Dermis blood vessel endothelial cell (primary cell): ENCODE data around the gene HOXA9. TPM values are rescaled to one million over a fixed set of nuclear protein-coding genes. Genes with fewer than 3 reads are reported as not detected.
A peak's percentile ranks its signal among the peaks of the same experiment; 100 is the strongest.

Source experiments
- DNase-seq: peaks from one replicate; pipeline ENCODE4 v3.0.0; 2010
- total RNA-seq: library from RNA; depleted of rRNA; stranded (reverse); fragments of >200 nt; gene quantifications from 2 replicates; pipeline ENCODE4 v1.2.3, GENCODE V29; 2014

Gene HOXA9
- total RNA-seq, 1 donor from 2014 or later: 9.0 TPM

DNA sequence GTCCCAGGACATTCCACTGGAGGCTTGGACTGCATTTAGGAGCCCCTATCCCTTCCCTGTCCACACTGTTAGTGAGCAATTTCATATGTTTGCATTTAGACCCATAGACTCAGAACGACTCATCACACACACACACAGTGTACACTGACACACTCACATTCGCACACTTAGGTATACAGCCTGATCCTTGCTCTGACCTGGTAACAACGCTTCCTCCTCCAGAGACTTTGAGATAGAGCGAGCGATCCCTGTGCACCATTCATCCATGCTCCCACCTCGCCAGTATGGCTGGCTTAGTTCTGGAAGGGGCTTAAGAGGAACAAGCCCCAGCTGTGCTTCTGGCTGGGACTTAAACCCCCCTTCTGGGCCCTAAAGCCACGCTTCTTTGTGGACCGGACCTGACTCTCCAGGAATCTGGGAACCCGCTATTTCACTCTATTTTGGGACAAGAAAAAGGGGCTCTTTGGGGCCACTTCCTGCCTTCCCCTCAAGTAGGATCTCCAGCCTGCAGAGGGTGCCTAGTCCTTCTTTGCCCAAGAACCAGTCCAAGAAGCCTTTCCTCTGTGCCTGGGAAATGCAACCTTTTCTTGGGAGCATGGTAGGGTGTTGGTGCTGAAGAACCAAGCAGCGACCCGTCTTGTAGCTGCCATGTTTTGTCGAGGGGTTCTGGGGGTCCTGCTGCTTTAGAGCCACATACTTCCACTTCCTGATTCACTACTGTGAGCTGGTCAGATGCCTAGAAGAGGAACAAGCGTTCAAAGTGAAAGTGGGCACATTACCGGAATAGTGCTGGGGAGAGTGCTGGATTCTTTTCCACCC, 35.6 kb upstream of the HOXA9 start:
- no peak for DNase-seq

- DNase-seq: no peak
Observed at GRCh38 chr7:27199849-27200760, 34.8 kb upstream of the HOXA9 start, which contains the start of gene HOXA13. Gene HOXA13 (minus strand): TSS chr7:27200091. CDS start chr7:27200077, 14 bp downstream.

DNA sequence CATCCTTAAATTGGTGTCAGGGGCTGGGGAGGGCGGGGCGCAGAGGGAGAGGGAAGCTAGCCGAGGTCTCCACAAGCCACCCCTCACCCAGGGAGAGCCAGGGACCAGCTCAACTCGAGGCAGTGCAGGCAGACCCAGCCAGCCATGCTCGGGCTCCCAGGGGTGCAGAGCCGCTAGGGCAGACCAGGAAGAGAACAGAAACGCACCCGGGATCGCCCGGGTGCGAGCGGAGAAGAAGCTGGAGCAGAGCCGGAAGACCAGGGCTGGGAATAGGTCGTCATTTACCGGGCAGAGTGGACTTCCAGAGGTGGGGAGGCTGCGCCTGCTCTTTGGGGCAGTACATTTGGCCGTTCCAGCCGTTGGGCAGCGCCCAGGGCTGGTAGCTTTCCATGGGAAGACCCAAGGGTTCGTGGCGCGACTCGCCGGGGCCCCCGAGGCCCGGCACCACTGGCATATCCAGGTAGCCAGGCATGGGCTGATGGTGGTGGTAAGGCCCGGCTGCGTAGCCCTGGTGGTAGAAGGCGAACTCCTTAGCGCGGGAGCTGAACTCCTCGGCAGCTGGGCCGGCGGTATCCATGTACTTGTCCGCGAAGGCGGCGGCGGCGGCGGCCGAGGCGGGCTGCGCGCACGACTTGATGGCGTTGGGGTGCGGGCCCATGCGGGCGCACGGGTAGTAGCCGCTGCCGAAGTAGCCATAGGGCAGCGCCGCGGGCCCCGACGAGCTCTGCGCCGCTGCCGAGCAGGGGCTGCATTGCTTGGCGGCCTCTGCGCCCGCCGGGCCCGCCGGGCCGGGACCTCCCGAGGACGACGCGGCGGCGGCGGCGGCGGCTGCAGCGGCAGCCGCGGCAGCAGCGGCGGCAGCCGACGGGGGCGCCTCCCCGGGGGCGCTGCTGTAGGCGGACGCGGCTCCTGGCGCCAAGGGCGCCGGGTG, 33.8 kb upstream of the HOXA9 start:
- DNase-seq: peak; percentile 48

DNA sequence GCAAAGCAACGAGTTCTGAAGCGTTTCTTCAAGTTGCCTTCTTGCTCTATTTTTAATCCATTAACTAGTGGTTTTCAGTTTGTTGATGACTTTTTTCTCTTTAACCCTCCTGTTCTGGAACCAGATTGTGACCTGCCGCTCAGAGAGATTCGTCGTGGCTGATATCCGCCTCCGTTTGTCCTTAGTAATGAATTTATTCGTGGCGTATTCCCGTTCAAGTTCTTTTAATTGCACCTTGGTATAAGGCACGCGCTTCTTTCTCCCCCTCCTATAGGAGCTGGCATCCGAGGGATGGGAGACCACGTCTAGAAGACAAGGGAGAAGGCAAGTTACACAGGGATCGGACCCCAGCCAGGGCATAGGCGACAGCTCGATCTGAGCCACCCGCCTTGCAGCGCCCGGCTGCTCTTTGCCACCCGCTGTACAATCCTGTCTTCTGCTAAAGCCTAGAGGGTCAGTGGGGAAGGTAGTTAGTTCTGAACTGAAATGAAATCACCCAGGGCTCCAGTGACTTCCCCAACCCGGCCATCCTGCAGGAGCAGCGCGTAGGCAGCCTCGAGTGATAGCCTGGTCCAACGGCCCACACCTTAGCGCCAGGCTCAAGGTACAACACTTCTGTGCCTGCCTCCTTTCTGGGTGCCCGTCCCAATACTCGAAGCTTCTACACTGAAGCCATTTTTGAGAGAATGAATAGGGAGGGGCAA, 33.0 kb upstream of the HOXA9 start:
- no peak for DNase-seq

GRCh38 chr7:27197137-27198042, 32.1 kb upstream of the HOXA9 start:
- DNase-seq: no peak

- peak; percentile 90 for DNase-seq
Observed at GRCh38 chr7:27196287-27196767, 31.0 kb upstream of the HOXA9 start.

DNA sequence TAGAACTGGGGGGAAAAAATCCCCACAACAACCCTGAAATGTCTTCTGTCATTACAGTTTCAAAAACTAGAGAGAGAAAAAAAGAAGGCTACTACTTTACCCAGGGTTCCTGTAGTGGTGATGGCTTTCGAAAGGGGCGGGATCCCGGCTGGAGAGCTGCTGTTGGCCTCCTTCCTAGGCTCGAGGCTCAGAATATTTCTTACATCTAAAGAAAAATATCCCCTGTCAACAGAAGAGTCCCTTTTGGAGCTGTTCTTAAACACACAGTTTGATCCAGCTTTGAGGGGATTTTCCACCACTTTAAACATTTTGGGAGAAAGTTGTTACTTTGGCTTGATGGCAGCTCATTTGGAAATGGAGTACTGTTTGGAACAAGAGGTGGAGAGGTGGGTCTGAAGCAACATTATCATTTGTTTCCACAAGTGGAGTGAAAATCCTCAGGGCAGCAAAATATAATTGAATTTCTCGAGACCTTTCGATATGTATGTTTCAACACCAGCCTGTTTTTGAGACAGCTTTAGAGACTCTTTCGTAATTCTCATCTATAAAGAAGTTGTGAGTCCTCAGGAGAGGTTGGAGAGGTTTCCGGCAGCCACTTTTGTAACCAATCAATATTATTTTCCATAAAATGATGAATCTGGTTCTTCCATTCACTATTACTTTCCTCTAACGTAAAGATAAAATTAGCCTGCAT, 29.5 kb upstream of the HOXA9 start:
- no peak for DNase-seq

DNA sequence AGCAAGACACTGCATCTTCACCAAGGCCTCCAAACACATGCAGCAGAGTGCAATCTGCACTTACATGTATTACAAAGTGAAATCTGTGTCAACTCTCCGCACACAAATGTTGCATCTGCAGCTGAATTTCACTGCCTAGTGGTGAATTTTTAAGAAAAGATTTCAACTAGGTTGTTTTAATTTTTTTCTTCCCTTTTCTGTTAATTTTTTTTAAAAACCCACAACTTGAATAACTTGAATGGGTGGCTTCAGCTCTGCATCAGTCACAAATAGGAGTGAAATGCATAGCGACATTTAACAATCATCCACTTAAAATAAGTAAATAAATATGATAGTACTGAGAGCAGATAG, 28.6 kb upstream of the HOXA9 start:
- DNase-seq: no peak

GRCh38 chr7:27193335-27194001, 28.1 kb upstream of the HOXA9 start:
- DNase-seq: no peak

- DNase-seq: no peak
Observed at GRCh38 chr7:27192546-27193334, 27.4 kb upstream of the HOXA9 start.

GRCh38 chr7:27191833-27192545, 26.7 kb upstream of the HOXA9 start:
- DNase-seq: no peak

- no peak for DNase-seq
Observed at GRCh38 chr7:27191161-27191731, 25.9 kb upstream of the HOXA9 start.

DNA sequence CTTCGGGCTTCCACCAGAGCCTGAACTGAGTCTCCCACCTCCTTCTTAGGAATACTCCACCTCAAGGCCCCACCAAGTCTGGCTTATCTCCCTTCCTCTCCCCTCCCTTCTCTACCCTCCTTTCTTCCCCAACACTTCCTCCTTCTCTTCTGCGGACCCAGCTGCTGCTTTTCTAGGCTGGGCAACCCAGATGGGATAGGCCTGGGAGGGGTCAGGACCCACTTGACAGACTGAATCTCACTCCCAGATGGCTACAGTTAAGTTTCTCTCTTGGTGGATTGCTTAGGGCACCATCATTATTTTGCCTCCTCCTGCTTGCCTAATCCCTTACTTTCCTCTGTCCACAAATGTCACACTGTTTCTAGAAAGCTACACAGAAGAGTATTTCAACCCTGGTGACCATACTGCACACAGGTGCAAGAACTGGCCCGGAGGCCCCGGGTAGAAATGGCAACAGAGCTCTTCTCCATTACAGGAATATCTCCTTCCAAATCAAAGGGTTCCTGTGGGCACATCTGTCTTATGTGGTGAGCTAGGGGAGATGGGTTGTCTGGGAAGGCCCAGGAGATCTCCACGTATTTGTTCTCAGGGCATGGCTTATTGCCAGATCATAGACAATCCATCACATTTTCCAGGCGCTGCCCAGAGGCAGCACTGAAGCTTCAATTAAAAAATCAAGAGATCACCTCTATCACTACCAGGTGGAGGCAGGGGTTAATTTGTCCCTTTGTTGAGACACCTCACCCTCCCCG, 24.8 kb upstream of the HOXA9 start:
- no peak for DNase-seq

GRCh38 chr7:27189295-27189996, 24.1 kb upstream of the HOXA9 start:
- DNase-seq: peak; percentile 49

GRCh38 chr7:27188386-27189294, 23.3 kb upstream of the HOXA9 start:
- peak; percentile 49 for DNase-seq
